Skeletal muscle tissue (tissue), 4 donors: ENCODE data around the gene KCNIP3. TPM values are rescaled to one million over a fixed set of nuclear protein-coding genes. Genes with fewer than 3 reads are reported as not detected.
"Not testable (repeated sequence)": the region's sequence is repeated elsewhere in the genome, so short reads cannot be mapped to it uniquely, and the experiment has no call there.

Source experiments
- H3K27ac ChIP-seq: one replicate; pipeline ENCODE4 v1.7.0; 2013; ENCODE audit warnings: mild to moderate bottlenecking, low read depth, low read length, inconsistent platforms
- H3K27me3 ChIP-seq, 3 donors: one replicate each; pipeline ENCODE4 v1.7.0; 2013; ENCODE audit warnings: low read length in 3 of 3; ENCODE audit not compliant: control insufficient read depth in 3 of 3, insufficient read depth in 3 of 3
- H3K36me3 ChIP-seq, 3 donors: one replicate each; pipeline ENCODE4 v1.7.0; 2013; ENCODE audit warnings: low read length in 3 of 3; ENCODE audit not compliant: control insufficient read depth in 3 of 3, insufficient read depth in 3 of 3
- H3K4me1 ChIP-seq, 3 donors: one replicate each; pipeline ENCODE4 v1.7.0; 2013; ENCODE audit warnings: low read length in 3 of 3, mild to moderate bottlenecking in 3 of 3; ENCODE audit not compliant: control insufficient read depth in 3 of 3, insufficient read depth in 3 of 3
- H3K4me3 ChIP-seq, 3 donors: one replicate each; pipeline ENCODE4 v1.7.0; 2013; ENCODE audit warnings: low read length in 3 of 3
- H3K9ac ChIP-seq, 3 donors: one replicate each; pipeline ENCODE4 v1.7.0; 2013; ENCODE audit warnings: low read length in 3 of 3, mild to moderate bottlenecking in 3 of 3, moderate library complexity in 2 of 3, low read depth in 1 of 3
- H3K9me3 ChIP-seq, 3 donors: one replicate each; pipeline ENCODE4 v1.7.0; 2013; ENCODE audit warnings: low read length in 3 of 3; ENCODE audit not compliant: control insufficient read depth in 3 of 3
- total RNA-seq: library from RNA; depleted of rRNA; stranded (reverse); fragments of >200 nt; gene quantifications from one replicate; pipeline ENCODE4 v1.2.3, GENCODE V29; 2014
- donor health status: Osteomylitis.

The KCNIP3 gene
- total RNA-seq, 1 donor from 2014 or later: 2.1 TPM

DNA sequence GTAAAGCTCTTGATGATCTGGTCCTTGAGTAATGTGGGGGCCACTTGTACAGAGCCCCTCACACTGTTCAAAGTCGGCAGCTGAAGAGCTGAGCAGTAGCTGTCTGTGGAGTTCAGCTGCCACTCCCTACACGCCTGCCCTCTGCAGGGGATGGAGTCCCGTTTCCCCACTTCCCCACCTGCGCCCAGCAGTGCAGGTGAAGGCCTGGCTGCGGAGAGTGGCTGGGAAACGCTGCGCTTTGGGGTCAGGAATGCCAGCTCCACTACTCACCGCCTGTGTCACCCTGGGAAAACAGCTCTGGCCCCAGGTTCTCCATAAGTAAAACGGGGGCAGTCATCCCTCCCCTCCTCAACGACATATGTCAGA, 104.8 kb downstream of the KCNIP3 start:
- Histone ChIP-seq H3K9ac (peak overlapping the region; percentile 91 to 99 (median 99)), H3K4me1 (peaks cover 12 to 22% (median 21%) of the 10 kb centered on the region in 3 donors), H3K4me3 (peak overlapping the region; percentile 72 to 99 (median 97)), H3K27ac (peak overlapping the region; percentile 91)
- H3K9me3 ChIP-seq, H3K27me3 ChIP-seq, H3K36me3 ChIP-seq: not testable (repeated sequence)

DNA sequence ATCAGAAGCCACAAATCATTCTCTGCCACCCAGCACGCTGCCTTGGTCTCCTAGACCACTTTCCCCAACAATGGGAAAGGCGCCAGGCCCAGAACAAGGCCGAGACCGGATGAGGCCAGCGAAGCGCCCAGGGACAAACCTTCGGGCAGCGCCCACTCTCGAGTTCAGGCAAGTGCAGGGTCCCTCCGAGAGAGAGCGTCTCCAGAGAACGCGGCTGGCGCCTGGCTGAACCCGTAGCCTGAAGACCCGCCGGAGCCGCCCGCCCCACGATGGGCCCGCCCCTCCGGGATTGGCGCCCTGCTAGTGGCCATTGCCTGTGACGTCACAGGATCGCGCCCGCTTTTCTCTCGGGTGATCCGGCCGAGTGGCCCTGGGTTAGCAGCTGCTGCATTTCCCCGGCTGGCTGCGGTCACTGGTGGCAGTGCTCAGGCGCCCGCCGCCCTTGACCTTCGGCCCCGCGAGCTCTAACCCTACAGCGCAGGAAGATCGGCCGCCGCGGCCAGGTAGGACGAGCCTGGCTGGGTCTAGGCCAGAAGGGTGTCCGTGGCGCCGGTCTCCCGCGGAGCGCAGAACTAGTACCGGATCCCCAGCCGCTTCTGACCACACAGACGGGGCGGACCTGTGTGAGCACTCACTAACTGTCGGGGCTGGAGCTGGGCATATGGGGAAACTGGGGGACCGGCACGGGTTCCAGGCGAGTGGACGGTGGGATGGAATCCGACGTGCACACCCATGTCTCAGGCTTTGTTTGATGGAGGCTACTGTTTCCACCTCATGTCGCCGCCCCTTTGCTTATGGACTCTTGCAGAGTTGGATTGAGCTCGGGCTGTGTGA, 105.4 kb downstream of the KCNIP3 start, which contains the start of gene FAHD2A:
Gene FAHD2A (plus strand): TSS at position 339 of the 834 bp plus-strand sequence. CDS start 2,851 bp downstream, outside the sequence.
- Histone ChIP-seq H3K27me3 (no peaks in the 10 kb centered on the region), H3K4me1 (peaks cover 12 to 22% (median 21%) of the 10 kb centered on the region in 3 donors), H3K36me3 (peaks cover 0 to 6% (median 6%) of the 10 kb centered on the region in 3 donors), H3K9ac (peak within 1 kb of the TSS; percentile 91 to 99 (median 99)), H3K27ac (peak within 1 kb of the TSS; percentile 91), H3K4me3 (peak within 1 kb of the TSS; percentile 72 to 99 (median 97)), H3K9me3 (no peaks in the 10 kb centered on the region)

DNA sequence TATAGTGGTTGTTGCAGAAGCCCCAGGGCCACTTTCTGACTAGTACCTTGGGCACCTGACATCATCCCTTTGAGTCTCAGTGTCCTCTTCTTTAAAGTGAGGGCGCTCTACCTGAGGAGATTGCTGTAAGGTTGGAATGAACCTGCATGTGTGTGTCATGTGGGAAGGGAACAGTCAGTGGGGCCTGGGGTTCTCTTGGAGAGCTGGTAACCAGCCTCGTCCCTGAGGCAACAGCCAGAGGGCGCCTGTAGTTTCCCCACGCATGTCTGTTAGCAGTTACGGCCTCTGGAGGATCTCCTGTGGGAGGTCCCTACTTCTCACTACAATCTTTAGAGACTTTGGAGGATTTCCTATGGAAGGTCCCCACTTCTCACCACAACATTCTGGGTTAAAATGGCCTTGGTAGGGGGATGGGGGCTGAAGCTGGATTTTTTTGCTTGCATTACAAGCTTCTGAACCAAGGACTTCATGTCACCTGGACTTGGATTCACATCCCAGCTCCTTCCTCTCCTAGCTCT, 106.1 kb downstream of the KCNIP3 start:
- H3K9me3 ChIP-seq: not testable (repeated sequence)
- Histone ChIP-seq H3K4me3 (peak overlapping the region; percentile 72 to 99 (median 97)), H3K27ac (peak overlapping the region; percentile 91)

GRCh38 chr2:95403824-95404223, 106.7 kb downstream of the KCNIP3 start:
- peaks cover 12 to 22% (median 21%) of the 10 kb centered on the region in 3 donors for H3K4me1 ChIP-seq
- peak overlapping the region in 1 of 3 donors; percentile 99 for H3K9ac ChIP-seq
- H3K9me3 ChIP-seq, H3K36me3 ChIP-seq, H3K27ac ChIP-seq, H3K27me3 ChIP-seq: not testable (repeated sequence)
- peak overlapping the region; percentile 72 to 99 (median 97) for H3K4me3 ChIP-seq

More for the DNA sequence above, 106.1 kb downstream of the KCNIP3 start:
- Histone ChIP-seq H3K4me1 (peaks cover 12 to 22% (median 21%) of the 10 kb centered on the region in 3 donors), H3K9ac (peak overlapping the region; percentile 91 to 99 (median 99))
- H3K36me3 ChIP-seq, H3K27me3 ChIP-seq: not testable (repeated sequence)

DNA sequence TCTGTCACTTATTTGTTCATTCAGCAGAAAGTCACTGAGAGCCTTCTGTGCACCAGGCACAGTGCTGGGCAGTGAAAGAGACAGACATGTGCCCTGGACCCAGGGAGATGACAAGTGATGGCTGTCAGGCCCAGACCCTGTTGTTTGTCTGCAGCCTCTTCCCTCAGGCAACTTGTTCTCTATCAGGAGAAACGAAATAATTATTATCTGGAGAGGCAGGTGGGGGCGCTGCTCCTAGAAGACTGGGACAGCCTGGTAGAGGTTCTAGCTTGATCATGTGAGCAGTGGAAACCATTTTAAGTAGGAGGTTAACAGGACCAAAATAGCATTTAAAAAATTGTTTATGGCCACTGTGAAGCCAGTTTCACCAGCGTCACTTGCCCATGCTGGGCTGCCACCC, 107.5 kb downstream of the KCNIP3 start:
- Histone ChIP-seq H3K36me3 (peaks cover 0 to 12% (median 6%) of the 10 kb centered on the region in 3 donors), H3K4me1 (peaks cover 12 to 22% (median 21%) of the 10 kb centered on the region in 3 donors)
- H3K27me3 ChIP-seq, H3K4me3 ChIP-seq, H3K27ac ChIP-seq, H3K9me3 ChIP-seq, H3K9ac ChIP-seq: not testable (repeated sequence)

DNA sequence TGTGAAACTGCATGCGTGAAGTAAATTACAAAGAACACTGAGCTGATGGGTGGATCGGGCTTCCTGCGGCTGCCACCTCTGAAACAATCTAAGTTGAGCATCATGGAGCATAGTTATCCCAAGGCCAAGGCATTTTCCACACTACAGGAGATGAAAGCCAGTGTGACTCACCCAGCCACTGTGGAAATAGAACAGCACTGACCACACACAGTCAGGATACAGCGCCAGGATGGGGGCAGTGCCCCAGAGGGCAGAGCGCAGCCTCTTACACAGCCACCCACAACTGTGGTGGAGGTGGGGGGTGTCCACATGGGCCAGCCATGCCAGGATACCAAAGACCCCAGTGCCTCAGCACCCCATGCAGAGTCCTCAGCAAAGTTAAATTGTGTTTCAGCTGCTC, 114.1 kb downstream of the KCNIP3 start:
- not testable (repeated sequence) for H3K27me3 ChIP-seq, H3K9me3 ChIP-seq, H3K4me1 ChIP-seq, H3K9ac ChIP-seq, H3K4me3 ChIP-seq, H3K27ac ChIP-seq
- H3K36me3 ChIP-seq: peaks cover 4 to 12% (median 6%) of the 10 kb centered on the region in 3 donors

GRCh38 chr2:95414015-95414594, 117.0 kb downstream of the KCNIP3 start:
- H3K9ac ChIP-seq, H3K27ac ChIP-seq, H3K4me3 ChIP-seq, H3K27me3 ChIP-seq, H3K36me3 ChIP-seq, H3K9me3 ChIP-seq, H3K4me1 ChIP-seq: not testable (repeated sequence)

GRCh38 chr2:95415138-95415537, 118.0 kb downstream of the KCNIP3 start:
- not testable (repeated sequence) for H3K4me1 ChIP-seq, H3K9ac ChIP-seq, H3K27ac ChIP-seq, H3K9me3 ChIP-seq, H3K36me3 ChIP-seq, H3K4me3 ChIP-seq, H3K27me3 ChIP-seq

- H3K27me3 ChIP-seq, H3K9me3 ChIP-seq, H3K4me3 ChIP-seq, H3K36me3 ChIP-seq, H3K27ac ChIP-seq, H3K9ac ChIP-seq, H3K4me1 ChIP-seq: not testable (repeated sequence)
Measured at GRCh38 chr2:95415561-95415960, 118.4 kb downstream of the KCNIP3 start.
